Suprapubic skin (tissue), 4 donors: ENCODE results near the gene POU3F2.

Experiments used
- EP300 ChIP-seq: sonication (generic); formaldehyde crosslinking; IDR thresholded peaks from one replicate; pipeline ENCODE4 v1.6.1; 2017; ENCODE audit warnings: antibody characterized with exemption
- POLR2A ChIP-seq, 2 donors: fragments of 450-650 bp; IDR thresholded peaks; one replicate each; pipeline ENCODE4 v1.6.1; 2017; ENCODE audit warnings: antibody characterized with exemption in 2 of 2, mild to moderate bottlenecking in 2 of 2, moderate library complexity in 2 of 2
- POLR2AphosphoS5 ChIP-seq, 3 donors: sonication (generic); formaldehyde crosslinking; IDR thresholded peaks; one replicate each; pipeline ENCODE4 v1.6.1; 2017; ENCODE audit warnings: antibody characterized with exemption in 3 of 3
- TF ChIP-seq, protein P1 (sequence below), 2 donors: fragments of 200-600 bp in 1 of 2; fragments of 450-650 bp in 1 of 2; sonication (generic) in 1 of 2; IDR thresholded peaks; one replicate each; pipeline ENCODE4 v1.5.1; 2016 to 2019; ENCODE audit warnings: antibody characterized with exemption in 2 of 2, mild to moderate bottlenecking in 1 of 2, moderate library complexity in 1 of 2

DNA sequence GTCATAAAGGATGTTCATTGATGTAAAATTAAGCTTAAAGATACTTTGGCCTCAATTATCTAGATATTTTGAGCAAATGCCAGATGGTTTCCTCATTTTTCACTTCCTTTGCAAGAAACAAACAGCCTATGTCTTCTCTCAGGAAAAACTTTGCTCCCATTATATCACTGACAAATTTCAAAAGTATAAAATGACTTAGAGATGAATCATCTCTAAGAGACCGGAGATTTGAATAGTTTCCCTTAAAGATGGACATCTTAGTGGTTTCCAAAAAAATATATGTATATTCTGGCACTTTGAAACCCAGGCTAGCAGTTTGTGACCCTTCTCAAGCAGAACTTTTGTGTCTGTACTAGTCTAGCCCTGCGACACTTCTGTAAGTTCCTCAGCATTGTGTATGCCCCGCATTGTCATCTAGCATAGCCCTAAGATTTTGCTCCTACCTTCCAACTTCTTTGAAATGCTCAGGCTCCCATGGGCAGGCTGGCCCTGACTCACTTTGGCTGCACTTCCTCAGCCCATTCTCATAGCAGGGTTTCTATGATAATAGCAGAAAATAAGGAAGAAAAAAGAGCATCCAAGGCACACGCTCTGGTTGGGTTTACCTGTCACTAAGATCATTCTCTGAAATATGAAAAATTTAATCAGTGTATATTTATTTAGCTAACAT is 25.7 kb upstream of the POU3F2 start:
- TF ChIP-seq, protein P1, sequence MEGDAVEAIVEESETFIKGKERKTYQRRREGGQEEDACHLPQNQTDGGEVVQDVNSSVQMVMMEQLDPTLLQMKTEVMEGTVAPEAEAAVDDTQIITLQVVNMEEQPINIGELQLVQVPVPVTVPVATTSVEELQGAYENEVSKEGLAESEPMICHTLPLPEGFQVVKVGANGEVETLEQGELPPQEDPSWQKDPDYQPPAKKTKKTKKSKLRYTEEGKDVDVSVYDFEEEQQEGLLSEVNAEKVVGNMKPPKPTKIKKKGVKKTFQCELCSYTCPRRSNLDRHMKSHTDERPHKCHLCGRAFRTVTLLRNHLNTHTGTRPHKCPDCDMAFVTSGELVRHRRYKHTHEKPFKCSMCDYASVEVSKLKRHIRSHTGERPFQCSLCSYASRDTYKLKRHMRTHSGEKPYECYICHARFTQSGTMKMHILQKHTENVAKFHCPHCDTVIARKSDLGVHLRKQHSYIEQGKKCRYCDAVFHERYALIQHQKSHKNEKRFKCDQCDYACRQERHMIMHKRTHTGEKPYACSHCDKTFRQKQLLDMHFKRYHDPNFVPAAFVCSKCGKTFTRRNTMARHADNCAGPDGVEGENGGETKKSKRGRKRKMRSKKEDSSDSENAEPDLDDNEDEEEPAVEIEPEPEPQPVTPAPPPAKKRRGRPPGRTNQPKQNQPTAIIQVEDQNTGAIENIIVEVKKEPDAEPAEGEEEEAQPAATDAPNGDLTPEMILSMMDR (IDR thresholded peaks at IDR 0.05) = no peak
- TF ChIP-seq POLR2AphosphoS5 (IDR thresholded peaks at IDR 0.05) (no peak), POLR2A (IDR thresholded peaks at IDR 0.05) (no peak), EP300 (no peak)
